K562 (cell line): ENCODE measurements around the gene ZNF428. TPM values are rescaled to one million over a fixed set of nuclear protein-coding genes. Genes with fewer than 3 reads are reported as not detected.

Experiments
- ATAC-seq: fragments of 200-7000 bp; cut with Tn5 transposase; 3 replicates; pipeline ENCODE4 v1.9.1; 2020; ENCODE audit warnings: moderate library complexity
- BruUV-seq: library from RNA; stranded (reverse); fragments of 400-500 nt; replicated peaks from 2 replicates; lab custom pipeline; 2021; lab: Mats Ljungman, UMichigan
- CTCF ChIA-PET: fragments of 300-600 bp; formaldehyde crosslinking; extraction: SDS; loops from one replicate; lab custom pipeline; 2021; ENCODE audit warnings: low intra/inter-chr PET ratio; lab: Yijun Ruan, JAX
- POLR2A ChIA-PET: fragments of 300-600, 350-650 bp; sonication (Branson Sonifier 250); formaldehyde crosslinking; extraction: SDS; loops from one replicate; lab custom pipeline; 2021; ENCODE audit warnings: antibody characterized with exemption, inconsistent platforms; lab: Yijun Ruan, JAX
- DNase-seq, 4 experiments: peaks; one replicate each; pipeline versions ENCODE4 v3.0.0 to v3.0.0-alpha.2; 2011 to 2018; ENCODE audit warnings: low spot score in 3 of 4, mixed read lengths in 3 of 4; ENCODE audit errors: extremely low read depth in 1 of 4
- FAIRE-seq: peaks from 2 replicates; lab custom pipeline; 2011; peaks lifted over from hg19 to GRCh38; lab: Jason Lieb, UNC
- H2AFZ ChIP-seq: 2 replicates; pipeline ENCODE4 v1.6.0; 2011; ENCODE audit warnings: low read depth, low read length, control low read depth, inconsistent platforms
- H3K27ac ChIP-seq: fragments of 200-600 bp; 3 replicates; pipeline ENCODE4 v1.8.0; 2011; ENCODE audit warnings: low read depth, mild to moderate bottlenecking, control low read depth, inconsistent platforms, low read length, moderate library complexity, mixed read lengths; ENCODE audit errors: extremely low read depth
- H3K27me3 ChIP-seq, 2 experiments: fragments of 300-600 bp in 1 of 2; 2 replicates in 1 of 2; 3 replicates in 1 of 2; pipeline versions ENCODE4 v1.6.0 to v1.8.0; 2011; ENCODE audit warnings: inconsistent platforms in 2 of 2, low read length in 2 of 2, mild to moderate bottlenecking in 1 of 2, mixed read lengths in 1 of 2, moderate library complexity in 1 of 2; ENCODE audit not compliant: control insufficient read depth in 2 of 2, insufficient read depth in 2 of 2
- H3K36me3 ChIP-seq: fragments of 300-600 bp; 3 replicates; pipeline ENCODE4 v1.8.0; 2011; ENCODE audit warnings: mild to moderate bottlenecking, low read length, inconsistent platforms; ENCODE audit not compliant: control insufficient read depth, insufficient read depth
- H3K4me1 ChIP-seq, 2 experiments: fragments of 200-600 bp in 1 of 2; replicated peaks in 1 of 2; 2 replicates in 1 of 2; 3 replicates in 1 of 2; pipeline versions ENCODE4 v1.5.1 to v1.8.0; 2011; ENCODE audit warnings: inconsistent platforms in 2 of 2, low read length in 2 of 2, mild to moderate bottlenecking in 1 of 2, mixed read lengths in 1 of 2, moderate library complexity in 1 of 2; ENCODE audit not compliant: control insufficient read depth in 2 of 2, insufficient read depth in 2 of 2
- H3K4me2 ChIP-seq: 2 replicates; pipeline ENCODE4 v1.6.1; 2011; ENCODE audit warnings: low read length, control low read depth, inconsistent platforms, mixed read lengths; ENCODE audit not compliant: insufficient read depth
- H3K4me3 ChIP-seq: fragments of 200-600 bp; sonication (generic), shearing (Covaris generic); 2 replicates; pipeline ENCODE4 v1.5.1; 2016; ENCODE audit warnings: control low read depth, inconsistent platforms
- H3K79me2 ChIP-seq: fragments of 200-600 bp; 3 replicates; pipeline ENCODE4 v1.8.0; 2011; ENCODE audit warnings: low read length, inconsistent platforms; ENCODE audit not compliant: control insufficient read depth, insufficient read depth
- H3K9ac ChIP-seq, 2 experiments: 2 replicates each; pipeline versions ENCODE4 v1.6.0 to v1.6.1; 2011; ENCODE audit warnings: low read depth in 2 of 2, low read length in 2 of 2, control low read depth in 1 of 2, inconsistent platforms in 1 of 2, mild to moderate bottlenecking in 1 of 2, mixed read lengths in 1 of 2; ENCODE audit not compliant: insufficient read depth in 1 of 2
- H3K9me1 ChIP-seq: one replicate; pipeline ENCODE4 v1.6.0; 2011; ENCODE audit warnings: inconsistent platforms, mild to moderate bottlenecking, low read length, moderate library complexity; ENCODE audit not compliant: control insufficient read depth, insufficient read depth
- H3K9me3 ChIP-seq: replicated peaks from 2 replicates; pipeline ENCODE4 v1.5.1; 2011; ENCODE audit warnings: low read depth, low read length, inconsistent platforms; ENCODE audit not compliant: control insufficient read depth, insufficient read depth
- H4K20me1 ChIP-seq: replicated peaks from 2 replicates; pipeline ENCODE4 v1.6.1; 2011; ENCODE audit warnings: low read length, inconsistent platforms, mixed read lengths; ENCODE audit not compliant: control insufficient read depth, insufficient read depth
- NKRF ChIP-seq: fragments of 450-650 bp; IDR thresholded peaks from 2 replicates; pipeline ENCODE4 v1.6.1; 2016; ENCODE audit warnings: borderline replicate concordance
- SMARCE1 ChIP-seq: fragments of 450-650 bp; IDR thresholded peaks from 2 replicates; pipeline ENCODE4 v1.7.1; 2016; ENCODE audit warnings: mild to moderate bottlenecking
- ZBTB7A ChIP-seq: IDR thresholded peaks from 2 replicates; pipeline ENCODE4 v1.6.1; 2011; ENCODE audit warnings: low read depth, mild to moderate bottlenecking, low read length, moderate library complexity, borderline replicate concordance; ENCODE audit not compliant: control insufficient read depth
- ZNF445 ChIP-seq: fragments of 250-450 bp; sonication (Bioruptor Pico); IDR thresholded peaks from 2 replicates; pipeline ENCODE4 v1.4.0; 2020; ENCODE audit warnings: low read depth, mild to moderate bottlenecking, moderate library complexity
- WGBS: fragments of 100-300 bp; shearing (Covaris generic); methylation state at CpG from one replicate; pipeline ENCODE4 v1.1.6; 2016; ENCODE audit warnings: low coverage, mixed read lengths; ENCODE audit not compliant: insufficient coverage; ENCODE audit errors: missing lambda C conversion rate; 5-methylcytosine and 5-hydroxymethylcytosine counted together
- in situ Hi-C: fragments of 300-500 bp; cut with MboI; formaldehyde crosslinking; loops from 4 replicates; pipeline ENCODE4 v1.15.0; 2018; ENCODE audit warnings: inconsistent platforms, mixed read lengths
- intact Hi-C: fragments of 100-400 bp; cut with micrococcal nuclease; formaldehyde crosslinking; loops from 2 replicates; pipeline ENCODE4 v1.14.2; 2022
- polyA plus RNA-seq, 8 experiments: library from polyadenylated mRNA; depleted of rRNA in 4 of 8; stranded (reverse) in 5 of 8; unstranded in 3 of 8; fragments of >200 nt; fragmentation: Nextera tagmentation in 2 of 8; fragmentation: Illumina TruSeq in 1 of 8; extraction: Ambion mirVana in 2 of 8; extraction: Trizol in 1 of 8; gene quantifications; 2 replicates each; pipeline versions ENCODE4 v1.2.1 to v1.2.3, GENCODE V29; 2011 to 2014; ENCODE audit warnings: inconsistent platforms in 1 of 8, missing spikeins in 1 of 8
- total RNA-seq, 7 experiments: library from RNA; depleted of rRNA in 6 of 7; stranded (reverse); fragments of >200 nt in 6 of 7; fragmentation: Illumina TruSeq in 2 of 7; extraction: Trizol in 2 of 7; gene quantifications; 2 replicates each; pipeline versions ENCODE4 v1.2.1 to v1.2.3, GENCODE V29; 2011 to 2021; ENCODE audit warnings: low replicate concordance in 1 of 7
- TF ChIP-seq, protein P1 (sequence below): fragments of 450-650 bp; formaldehyde crosslinking; IDR thresholded peaks from 2 replicates; pipeline ENCODE4 v1.4.0; 2022; ENCODE audit warnings: missing genetic modification characterization
- TF ChIP-seq, protein P2 (sequence below): fragments of 450-650 bp; formaldehyde crosslinking; IDR thresholded peaks from 2 replicates; pipeline ENCODE4 v1.4.0; 2022; ENCODE audit warnings: missing genetic modification characterization
- TF ChIP-seq, protein P3 (sequence below): fragments of 450-650 bp; formaldehyde crosslinking; IDR thresholded peaks from 2 replicates; pipeline ENCODE4 v1.4.0; 2020; ENCODE audit warnings: mild to moderate bottlenecking, moderate library complexity
- TF ChIP-seq, protein P4 (sequence below), 2 experiments: fragments of 450-650 bp; IDR thresholded peaks; 2 replicates each; pipeline ENCODE4 v1.6.1; 2016

The ZNF428 gene
- total and polyA plus RNA-seq, 9 of the 15 experiments (the other 6 are each of a cell fraction or from before 2014, with no cell fraction given) = 0.15 to 85.7 (median 15.9) TPM

DNA sequence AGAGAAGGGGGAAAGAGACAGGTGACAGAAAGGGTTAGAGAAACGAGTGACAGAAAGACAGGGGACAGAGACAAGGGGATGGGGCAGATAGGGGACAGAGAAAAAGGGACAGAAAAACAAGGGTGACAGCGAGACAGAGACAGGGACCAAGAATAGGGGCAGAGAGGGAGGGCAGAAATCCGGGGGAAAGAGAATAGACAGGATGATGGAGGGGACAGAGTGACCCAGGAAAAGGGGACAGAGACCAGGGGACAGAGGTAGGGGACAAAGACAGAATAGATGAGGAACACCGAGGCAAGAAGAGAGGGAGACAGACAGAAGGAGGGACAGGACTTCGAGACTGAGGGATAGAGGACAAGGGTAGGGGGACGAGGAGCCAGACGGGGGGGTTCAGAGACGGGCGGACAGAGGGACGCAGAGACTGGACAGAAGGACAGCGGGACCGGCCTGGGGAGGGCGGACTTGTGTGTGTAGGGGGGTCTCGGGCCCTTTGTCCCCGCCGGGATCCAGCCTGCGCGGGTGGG lies 19.6 kb upstream of the ZNF428 start:
- DNase-seq (no peak), FAIRE-seq (no peak), ATAC-seq (no peak)
- Histone ChIP-seq H3K36me3 (no peaks in the 10 kb centered on the region), H3K27me3 (peaks cover 9% of the 10 kb centered on the region in 2 experiments), H3K9me1 (no peaks in the 10 kb centered on the region), H3K79me2 (no peaks in the 10 kb centered on the region), H3K4me2 (peak overlapping the region; percentile 66), H3K4me1 (peaks cover 18 to 34% of the 10 kb centered on the region in 2 experiments; a peak in 4 of 5 replicates), H2AFZ (peak overlapping the region; percentile 55), H3K9ac (peak overlapping the region in 1 of 2 experiments; percentile 90; a peak in 2 of 4 replicates), H3K9me3 (no peaks in the 10 kb centered on the region), H3K27ac (no peak overlapping the region), H4K20me1 (no peaks in the 10 kb centered on the region), H3K4me3 (peak overlapping the region; percentile 44)
- in situ Hi-C loops (no loop called here), intact Hi-C loops (no loop called here)
- ChIA-PET CTCF (no interaction called here), POLR2A (no interaction called here)
- WGBS = 7% methylated on average over 12 of the region's 18 CpGs
- no TSS peak for BruUV-seq
- TF ChIP-seq, protein P1, sequence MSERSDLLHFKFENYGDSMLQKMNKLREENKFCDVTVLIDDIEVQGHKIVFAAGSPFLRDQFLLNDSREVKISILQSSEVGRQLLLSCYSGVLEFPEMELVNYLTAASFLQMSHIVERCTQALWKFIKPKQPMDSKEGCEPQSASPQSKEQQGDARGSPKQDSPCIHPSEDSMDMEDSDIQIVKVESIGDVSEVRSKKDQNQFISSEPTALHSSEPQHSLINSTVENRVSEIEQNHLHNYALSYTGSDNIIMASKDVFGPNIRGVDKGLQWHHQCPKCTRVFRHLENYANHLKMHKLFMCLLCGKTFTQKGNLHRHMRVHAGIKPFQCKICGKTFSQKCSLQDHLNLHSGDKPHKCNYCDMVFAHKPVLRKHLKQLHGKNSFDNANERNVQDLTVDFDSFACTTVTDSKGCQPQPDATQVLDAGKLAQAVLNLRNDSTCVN (CRISPR knock-in tag) = 0 out of 2 replicates have a peak, but pooled peaks have one; percentile 49
- TF ChIP-seq NKRF = peak; percentile 37; the same call in 1 of the 2 replicates
- TF ChIP-seq, protein P2, sequence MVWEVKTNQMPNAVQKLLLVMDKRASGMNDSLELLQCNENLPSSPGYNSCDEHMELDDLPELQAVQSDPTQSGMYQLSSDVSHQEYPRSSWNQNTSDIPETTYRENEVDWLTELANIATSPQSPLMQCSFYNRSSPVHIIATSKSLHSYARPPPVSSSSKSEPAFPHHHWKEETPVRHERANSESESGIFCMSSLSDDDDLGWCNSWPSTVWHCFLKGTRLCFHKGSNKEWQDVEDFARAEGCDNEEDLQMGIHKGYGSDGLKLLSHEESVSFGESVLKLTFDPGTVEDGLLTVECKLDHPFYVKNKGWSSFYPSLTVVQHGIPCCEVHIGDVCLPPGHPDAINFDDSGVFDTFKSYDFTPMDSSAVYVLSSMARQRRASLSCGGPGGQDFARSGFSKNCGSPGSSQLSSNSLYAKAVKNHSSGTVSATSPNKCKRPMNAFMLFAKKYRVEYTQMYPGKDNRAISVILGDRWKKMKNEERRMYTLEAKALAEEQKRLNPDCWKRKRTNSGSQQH (CRISPR knock-in tag) = peak; percentile 29; the same call in 1 of the 2 replicates
- TF ChIP-seq ZBTB7A = peak; percentile 35; the same call in 1 of the 2 replicates
- TF ChIP-seq, protein P3, sequence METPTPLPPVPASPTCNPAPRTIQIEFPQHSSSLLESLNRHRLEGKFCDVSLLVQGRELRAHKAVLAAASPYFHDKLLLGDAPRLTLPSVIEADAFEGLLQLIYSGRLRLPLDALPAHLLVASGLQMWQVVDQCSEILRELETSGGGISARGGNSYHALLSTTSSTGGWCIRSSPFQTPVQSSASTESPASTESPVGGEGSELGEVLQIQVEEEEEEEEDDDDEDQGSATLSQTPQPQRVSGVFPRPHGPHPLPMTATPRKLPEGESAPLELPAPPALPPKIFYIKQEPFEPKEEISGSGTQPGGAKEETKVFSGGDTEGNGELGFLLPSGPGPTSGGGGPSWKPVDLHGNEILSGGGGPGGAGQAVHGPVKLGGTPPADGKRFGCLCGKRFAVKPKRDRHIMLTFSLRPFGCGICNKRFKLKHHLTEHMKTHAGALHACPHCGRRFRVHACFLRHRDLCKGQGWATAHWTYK (CRISPR knock-in tag) = no peak
- 0 out of 2 replicates have a peak, but pooled peaks have one; percentile 17 for TF ChIP-seq SMARCE1
- TF ChIP-seq, protein P4, sequence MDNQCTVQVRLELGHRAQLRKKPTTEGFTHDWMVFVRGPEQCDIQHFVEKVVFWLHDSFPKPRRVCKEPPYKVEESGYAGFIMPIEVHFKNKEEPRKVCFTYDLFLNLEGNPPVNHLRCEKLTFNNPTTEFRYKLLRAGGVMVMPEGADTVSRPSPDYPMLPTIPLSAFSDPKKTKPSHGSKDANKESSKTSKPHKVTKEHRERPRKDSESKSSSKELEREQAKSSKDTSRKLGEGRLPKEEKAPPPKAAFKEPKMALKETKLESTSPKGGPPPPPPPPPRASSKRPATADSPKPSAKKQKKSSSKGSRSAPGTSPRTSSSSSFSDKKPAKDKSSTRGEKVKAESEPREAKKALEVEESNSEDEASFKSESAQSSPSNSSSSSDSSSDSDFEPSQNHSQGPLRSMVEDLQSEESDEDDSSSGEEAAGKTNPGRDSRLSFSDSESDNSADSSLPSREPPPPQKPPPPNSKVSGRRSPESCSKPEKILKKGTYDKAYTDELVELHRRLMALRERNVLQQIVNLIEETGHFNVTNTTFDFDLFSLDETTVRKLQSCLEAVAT (IDR thresholded peaks at IDR 0.05) = peak; percentile 31 to 64; a peak in 3 of 4 replicates
- no peak for TF ChIP-seq ZNF445
